HG02798 (cell line): Measurements from ENCODE around the gene IGF2R.
A peak's percentile ranks its signal among the peaks of the same experiment; 100 is the strongest.

Source experiments
- ATAC-seq: cut with Tn5 transposase; IDR thresholded peaks from one replicate; pipeline ENCODE4 v1.9.1; 2021; ENCODE audit warnings: mild to moderate bottlenecking; ENCODE audit not compliant: unreplicated experiment, poor library complexity

Gene IGF2R

GRCh38 chr6:159972506-159973268 lies 3.8 kb downstream of the IGF2R start:
- ATAC-seq, result no peak

DNA sequence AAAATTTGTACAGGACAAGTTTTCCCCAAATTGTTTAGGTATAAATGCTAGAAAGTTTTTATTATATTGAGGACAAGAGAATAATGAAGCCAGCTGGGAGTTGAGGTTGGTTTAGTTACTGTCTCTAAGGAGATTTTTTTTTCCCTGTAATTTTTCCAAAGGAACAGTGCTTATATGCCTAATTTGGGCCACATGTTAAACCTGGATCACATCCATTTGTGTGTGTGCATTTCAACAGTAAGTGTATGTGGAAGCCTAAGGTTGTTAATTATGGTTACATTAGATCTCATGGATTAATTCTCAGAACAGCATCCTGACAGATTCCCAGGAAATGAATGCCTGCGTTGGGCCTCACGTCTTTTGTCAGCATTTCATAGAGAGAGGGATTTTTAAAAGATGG lies 4.5 kb downstream of the IGF2R start:
- ATAC-seq, result no peak

DNA sequence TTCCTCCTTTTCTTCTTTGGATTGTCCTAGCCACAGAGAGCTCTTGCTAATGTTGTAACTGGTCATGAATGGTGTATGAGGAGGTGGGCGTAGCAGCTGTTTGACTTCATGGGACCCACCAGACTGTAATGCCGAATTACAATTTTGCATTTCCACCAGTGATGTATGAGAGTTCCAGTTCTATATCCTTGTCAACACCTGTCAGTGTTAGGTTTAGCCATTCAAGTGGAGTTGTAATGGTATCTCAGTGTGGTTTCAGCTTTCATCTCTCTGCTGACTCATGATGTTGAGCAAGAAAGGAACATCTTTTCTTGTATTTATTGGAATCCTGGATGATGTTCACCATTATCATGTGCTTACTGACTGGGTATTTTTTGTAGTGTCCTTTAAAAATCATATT lies 5.1 kb downstream of the IGF2R start:
- peak; percentile 58 for ATAC-seq

DNA sequence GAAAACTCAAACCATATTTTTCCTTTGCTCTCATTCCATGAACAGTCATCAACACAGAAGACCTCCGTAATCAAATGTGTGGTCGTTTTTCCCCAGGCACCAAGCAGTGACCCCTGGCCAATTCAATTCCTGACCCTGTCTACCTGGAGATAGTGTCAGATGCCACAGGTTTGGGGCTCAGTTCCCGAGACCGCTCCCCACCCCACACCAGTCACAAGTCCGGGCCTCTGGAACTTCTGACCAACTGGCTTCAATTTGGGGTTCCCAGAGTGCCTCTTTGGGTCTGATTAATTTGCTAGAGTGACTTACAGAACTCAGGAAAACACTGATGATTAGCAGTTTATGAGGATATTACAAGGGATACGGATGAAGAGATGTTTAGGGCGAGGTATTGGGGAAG lies 6.0 kb downstream of the IGF2R start:
- no peak for ATAC-seq

DNA sequence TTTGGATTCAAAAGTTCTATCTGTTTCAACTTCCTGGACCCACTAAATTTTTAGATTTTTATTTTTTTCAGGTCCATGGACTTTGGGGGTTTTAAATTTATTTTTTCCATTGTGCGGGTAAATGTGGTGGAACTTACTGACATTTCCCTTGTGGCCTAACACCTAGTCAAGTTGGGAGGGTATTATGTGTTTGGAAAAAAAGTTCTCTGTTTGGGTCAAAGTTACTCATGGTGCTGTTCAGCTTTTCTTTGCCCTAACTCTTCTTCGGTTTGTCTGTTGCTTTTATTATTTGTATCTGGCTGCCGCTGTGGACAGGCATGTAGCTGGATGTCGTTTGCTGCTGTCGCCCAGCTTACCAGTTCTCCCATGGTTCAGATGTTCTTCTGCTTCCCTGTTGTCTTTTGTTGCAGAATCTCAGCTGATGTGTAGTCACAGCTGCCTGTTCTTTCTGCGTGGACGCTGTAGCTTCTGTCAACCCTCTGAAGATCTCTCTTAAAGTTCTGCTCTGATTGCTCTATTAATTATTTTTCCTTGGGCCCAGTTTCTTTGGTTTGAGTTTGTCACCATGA lies 7.9 kb downstream of the IGF2R start:
- no peak for ATAC-seq

DNA sequence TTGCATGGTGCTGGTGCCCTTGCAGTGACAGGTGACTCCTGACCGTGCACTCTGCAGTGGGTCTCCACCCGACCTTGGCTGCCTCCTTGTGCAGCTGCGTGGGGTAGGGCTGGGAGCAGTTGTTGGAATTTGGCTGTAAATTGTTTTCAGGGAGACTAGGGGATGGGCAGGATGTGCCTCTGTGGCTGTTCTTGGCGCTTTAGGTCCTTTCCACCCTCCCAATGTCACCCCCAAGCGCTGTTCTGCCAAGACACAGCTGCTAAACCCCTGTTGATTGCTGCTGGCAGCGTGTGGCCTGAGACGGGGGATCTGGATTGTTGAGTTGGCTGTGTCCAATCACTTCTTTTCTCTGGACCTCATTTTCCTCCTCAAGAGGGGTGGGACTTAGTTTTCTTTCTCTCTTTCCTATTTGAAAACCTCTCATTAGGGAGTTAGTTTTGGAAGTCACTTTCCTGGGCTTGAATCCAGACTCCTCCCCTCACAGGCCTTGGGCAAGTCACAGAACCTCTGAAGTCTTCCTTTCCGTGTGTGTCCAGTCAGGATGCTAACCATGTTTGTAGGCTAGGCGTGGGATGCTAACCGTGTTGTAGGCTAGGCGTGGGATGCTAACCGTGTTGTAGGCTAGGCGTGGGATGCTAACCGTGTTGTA lies 8.5 kb downstream of the IGF2R start:
- no peak for ATAC-seq

DNA sequence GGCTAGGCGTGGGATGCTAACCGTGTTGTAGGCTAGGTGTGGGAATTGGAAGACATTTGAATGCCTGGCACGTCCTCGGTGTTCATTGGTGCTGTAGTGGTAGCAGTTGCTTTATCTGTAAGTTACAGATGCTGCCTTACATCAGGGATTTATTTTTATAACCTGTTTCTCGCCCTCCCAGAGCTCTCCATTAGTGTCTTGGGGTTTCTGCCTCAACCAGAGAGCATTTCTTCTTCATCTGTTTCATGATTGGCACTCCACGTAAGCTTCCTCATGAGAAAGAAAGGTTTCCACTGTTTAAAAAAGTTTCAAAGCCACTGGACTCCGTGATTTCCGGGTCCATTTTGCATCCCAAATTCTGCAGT lies 9.0 kb downstream of the IGF2R start:
- ATAC-seq, result no peak

DNA sequence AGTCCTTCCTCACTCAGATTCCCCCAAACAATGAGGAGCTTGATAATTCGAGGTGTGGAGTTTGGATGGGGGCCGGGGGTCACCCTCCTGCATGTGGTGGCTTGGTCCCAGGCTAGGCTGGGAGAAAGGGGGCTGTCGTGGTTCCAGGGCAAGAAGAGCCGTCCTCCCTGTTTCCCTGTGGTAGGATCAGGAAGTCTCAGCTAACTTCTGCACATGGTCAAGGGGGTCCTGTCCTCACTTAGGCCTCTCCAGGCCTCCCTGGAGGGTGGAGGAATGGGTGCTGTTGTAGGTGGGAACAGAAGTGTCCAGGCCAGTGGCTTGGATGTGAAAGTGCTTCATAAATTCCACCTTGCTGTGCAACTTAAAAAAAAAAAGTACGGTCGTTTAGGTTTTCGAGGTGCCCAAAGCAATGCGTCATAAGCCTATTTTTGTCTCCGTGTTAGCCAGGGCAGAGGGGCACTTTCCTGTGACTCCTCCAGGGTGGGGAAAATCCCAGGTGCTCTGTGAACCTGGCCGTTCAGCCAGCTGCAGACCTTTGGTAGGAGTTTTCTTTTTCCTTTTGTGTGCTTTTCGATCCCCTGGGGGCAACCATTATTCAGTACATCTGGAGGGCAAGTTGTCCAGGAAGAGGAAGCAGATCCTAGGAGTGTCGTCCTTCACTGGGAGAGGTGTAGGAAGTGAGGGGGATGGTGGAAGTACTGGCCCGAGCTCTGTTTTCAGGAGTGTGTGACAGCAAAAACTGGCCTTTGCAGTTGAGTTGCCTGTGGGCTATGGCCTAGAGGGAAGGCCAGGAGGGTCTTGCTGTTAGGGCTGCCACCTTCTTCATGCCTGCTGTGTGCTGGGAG lies 9.6 kb downstream of the IGF2R start:
- ATAC-seq, result peak; percentile 34

DNA sequence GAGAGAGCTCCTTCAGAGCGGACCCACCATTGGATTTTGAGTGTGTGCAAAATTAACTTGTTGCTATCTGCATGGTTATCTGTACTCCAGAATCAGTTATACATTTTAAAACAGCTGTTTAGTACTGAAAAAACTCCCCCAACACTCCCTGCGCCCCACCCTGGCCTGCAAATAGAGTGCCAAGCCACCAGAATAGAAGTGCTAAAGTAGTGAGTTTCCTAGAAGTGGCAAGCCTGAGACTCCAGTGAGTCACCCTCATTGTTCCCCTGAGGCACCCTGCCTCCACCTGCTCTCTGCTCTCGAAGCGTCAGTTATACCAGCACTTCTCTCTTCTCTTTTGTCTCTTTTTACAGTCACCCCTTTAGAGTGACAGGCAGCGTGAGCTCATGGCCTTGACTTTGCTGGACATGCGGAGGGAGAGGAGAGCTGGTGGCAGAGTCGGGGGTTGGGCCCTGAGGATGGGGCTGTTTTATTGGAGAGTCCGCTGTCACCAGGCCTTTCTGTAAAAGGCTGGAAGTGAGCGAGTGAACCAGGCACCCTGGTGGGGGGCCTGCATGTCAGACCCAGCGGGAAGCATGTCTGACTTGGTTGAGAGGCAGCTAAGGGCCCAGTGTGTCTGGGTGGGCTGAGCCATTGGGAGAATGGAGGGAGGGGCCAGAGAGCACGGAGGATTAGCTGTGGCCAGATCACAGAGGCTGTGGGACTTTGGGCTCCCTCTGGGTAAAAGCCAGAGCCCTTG lies 10.4 kb downstream of the IGF2R start:
- ATAC-seq, result peak; percentile 69

DNA sequence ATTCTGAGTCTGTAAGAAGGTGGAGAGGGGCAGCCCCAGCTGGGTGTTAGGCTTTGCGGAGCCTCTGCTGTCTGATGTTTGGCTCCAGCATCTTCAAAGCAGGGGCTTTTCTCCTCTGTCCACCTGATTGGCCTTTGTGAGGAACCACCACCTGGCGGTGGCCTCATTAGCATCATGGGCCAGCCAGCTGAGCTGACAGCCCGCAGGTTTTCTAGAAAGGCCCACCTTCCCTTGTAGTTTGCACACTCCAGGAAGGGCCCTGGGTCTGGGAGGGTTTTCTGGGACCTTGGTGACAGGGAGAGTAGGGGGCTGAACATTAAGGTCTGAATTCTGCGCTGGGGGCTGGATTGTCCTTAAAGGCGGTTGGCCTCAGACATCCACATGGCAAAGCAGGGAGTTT lies 11.6 kb downstream of the IGF2R start:
- ATAC-seq, result no peak

DNA sequence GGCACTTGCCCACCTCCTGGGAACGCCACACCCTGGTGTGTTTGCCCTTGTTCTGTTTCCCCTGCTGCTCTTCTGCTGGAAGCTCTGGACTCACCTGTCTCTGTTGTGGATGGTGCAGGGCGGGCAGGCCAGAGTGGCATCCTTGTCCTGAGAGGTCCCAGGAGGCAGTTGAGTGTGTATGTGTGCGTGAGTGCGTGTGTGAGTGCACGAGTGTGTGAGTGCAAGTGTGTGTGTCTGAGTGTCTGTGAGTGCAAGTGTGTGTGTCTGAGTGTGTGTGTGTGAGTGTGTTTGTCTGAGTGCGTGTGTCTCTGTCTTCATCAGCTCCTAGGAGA lies 12.2 kb downstream of the IGF2R start:
- ATAC-seq, result no peak

GRCh38 chr6:159981403-159982245 lies 12.7 kb downstream of the IGF2R start:
- ATAC-seq, result peak; percentile 67

DNA sequence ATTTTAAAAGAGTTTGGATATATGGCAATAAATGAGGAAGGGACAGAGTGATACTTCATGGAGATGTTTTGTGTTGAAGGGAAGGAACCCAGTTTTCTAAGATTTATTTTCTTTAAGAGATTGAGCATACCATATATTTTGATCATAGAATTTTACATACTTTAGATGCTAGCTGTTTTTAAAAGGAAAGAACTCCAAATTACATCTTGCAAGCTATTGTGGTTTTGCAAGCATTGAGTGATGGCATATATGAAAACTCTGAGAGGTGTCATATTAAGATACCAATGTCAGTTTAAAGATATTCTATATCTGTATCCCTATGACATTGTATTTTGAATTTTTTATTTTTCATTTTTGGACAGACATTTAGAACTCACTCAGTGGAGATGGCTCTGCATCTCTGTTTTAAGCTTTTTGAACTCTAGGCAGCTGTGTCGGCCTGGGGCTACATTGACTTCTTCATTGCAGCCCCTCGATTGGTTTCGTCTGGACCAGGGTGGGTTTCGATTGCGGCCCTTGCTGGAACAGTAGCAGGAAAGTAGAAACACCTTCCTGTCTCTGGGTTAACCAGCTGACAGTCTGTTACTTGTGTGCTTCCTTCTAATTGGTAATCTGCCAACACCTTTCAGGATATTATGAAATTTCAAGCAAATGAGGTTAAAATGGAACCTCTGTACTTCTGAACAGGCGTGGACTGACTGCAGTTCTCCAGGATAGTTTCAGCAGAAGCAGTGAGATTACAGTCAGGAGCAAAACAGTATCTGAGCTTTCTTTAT lies 14.0 kb downstream of the IGF2R start:
- ATAC-seq, result no peak

DNA sequence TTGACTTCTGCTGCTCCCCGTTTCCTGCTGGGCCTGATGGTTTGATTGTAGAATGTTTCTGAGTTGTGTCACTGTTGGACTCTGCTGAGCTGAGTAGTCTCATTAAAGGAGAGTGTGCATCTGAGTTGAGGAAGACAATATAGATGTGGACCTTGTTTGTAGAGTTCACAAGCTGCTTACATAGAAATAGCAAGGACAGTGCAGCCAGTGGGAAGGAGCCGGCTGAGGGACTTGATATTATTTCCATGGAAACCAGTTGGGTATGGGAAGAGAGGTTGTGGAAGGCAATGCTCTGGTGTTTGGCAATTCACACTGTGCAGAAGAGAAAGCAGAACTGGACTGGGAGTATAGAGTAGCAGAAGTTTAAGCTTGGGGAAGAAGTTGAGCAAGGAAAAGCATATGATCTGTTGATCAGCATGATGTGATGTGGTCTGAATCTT lies 14.8 kb downstream of the IGF2R start:
- ATAC-seq, result no peak

GRCh38 chr6:159984268-159984786 lies 15.4 kb downstream of the IGF2R start:
- no peak for ATAC-seq

DNA sequence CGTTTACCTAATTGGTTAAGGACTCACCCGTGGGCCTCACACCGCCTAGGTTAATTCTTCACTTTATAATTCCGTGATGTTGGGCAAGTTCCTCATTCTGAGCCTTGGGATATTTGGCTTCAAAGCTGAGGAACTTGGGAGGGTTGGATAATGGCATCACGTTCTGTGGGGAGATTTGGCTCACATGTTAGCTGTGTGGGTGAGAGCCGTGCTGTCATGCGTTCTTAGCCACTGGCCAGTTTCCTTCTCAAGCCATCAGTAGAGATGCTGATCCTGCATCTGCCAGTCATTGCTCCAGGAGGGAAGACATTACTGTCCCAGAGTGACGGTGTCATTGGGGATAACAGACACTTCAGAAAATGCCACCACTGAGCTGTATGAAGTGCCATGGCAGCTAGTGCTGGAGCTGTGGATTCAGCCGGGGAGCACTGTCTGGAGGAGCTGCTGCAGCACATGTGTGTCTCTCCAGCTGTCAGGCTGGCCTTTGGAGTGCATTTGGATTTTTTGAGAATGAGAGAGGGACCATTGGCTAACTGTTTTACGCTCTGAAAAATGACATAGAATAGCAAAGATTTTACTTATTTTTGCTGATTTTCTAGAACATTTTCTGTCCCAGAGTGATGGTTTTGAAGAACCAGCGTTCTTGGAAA lies 16.5 kb downstream of the IGF2R start:
- ATAC-seq, result no peak

DNA sequence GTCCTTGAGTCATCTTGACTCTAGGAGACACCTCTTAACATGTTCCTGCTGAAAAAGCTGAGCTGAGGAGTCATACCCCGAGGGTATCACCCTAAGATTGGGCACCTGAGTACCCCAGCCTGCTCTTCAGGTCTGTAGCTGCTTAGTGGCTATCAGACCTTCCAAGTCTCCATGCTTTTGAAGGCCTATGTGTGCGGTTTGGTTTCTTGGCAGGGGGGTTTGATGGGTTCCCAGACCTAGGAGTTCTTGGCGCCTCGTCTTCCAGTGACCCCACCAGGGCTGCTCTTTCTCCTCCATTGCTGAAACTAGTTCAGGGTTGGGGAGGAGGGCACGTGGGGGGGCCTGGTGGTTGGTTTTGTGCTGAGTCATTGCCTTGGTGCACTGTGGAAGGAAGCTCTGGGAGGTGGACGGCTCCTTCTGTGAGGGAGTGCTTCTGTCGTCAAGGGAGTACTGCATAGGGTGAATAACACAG lies 20.1 kb downstream of the IGF2R start:
- ATAC-seq, result no peak
